GM21515 (cell line): Measurements from ENCODE around the gene SNX22.
"Not testable (repeated sequence)": the region's sequence is repeated elsewhere in the genome, so short reads cannot be mapped to it uniquely, and the experiment has no call there.

Source experiments
- ATAC-seq: cut with Tn5 transposase; IDR thresholded peaks from one replicate; pipeline ENCODE4 v1.9.1; 2021; ENCODE audit not compliant: unreplicated experiment

The SNX22 gene

GRCh38 chr15:64151727-64152506 lies at the start of gene SNX22:
Gene SNX22 (plus strand): TSS chr15:64151731. CDS start chr15:64151776, 45 bp downstream.
- ATAC-seq = peak; percentile 4

- ATAC-seq = no peak
These were observed 49.0 kb upstream of the SNX22 start for GRCh38 chr15:64102497-64102896.

GRCh38 chr15:64105113-64105704 lies 46.3 kb upstream of the SNX22 start:
- ATAC-seq = no peak

GRCh38 chr15:64107337-64107736 lies 44.2 kb upstream of the SNX22 start:
- ATAC-seq = no peak

GRCh38 chr15:64110108-64110701 lies 41.3 kb upstream of the SNX22 start:
- ATAC-seq = not testable (repeated sequence)

GRCh38 chr15:64110950-64111678 lies 40.4 kb upstream of the SNX22 start:
- ATAC-seq = no peak

- ATAC-seq = no peak
These were observed 39.9 kb upstream of the SNX22 start for GRCh38 chr15:64111679-64112050.

- ATAC-seq = no peak
These were observed 39.3 kb upstream of the SNX22 start for GRCh38 chr15:64112073-64112772.

GRCh38 chr15:64112904-64113303 lies 38.6 kb upstream of the SNX22 start:
- no peak for ATAC-seq

- ATAC-seq = no peak
These were observed 33.6 kb upstream of the SNX22 start for GRCh38 chr15:64117759-64118487.

GRCh38 chr15:64120322-64120721 lies 31.2 kb upstream of the SNX22 start:
- ATAC-seq = not testable (repeated sequence)

GRCh38 chr15:64121614-64122013 lies 29.9 kb upstream of the SNX22 start:
- ATAC-seq = no peak

GRCh38 chr15:64122444-64122843 lies 29.1 kb upstream of the SNX22 start:
- ATAC-seq = no peak

GRCh38 chr15:64122936-64123351 lies 28.6 kb upstream of the SNX22 start:
- ATAC-seq = no peak

- no peak for ATAC-seq
These were observed 25.6 kb upstream of the SNX22 start for GRCh38 chr15:64125978-64126377.

GRCh38 chr15:64127521-64128270 lies 23.8 kb upstream of the SNX22 start:
- ATAC-seq = no peak

- ATAC-seq = no peak
These were observed 21.4 kb upstream of the SNX22 start for GRCh38 chr15:64130159-64130558.

- ATAC-seq = no peak
These were observed 20.0 kb upstream of the SNX22 start for GRCh38 chr15:64131547-64131946.

GRCh38 chr15:64132217-64132616 lies 19.3 kb upstream of the SNX22 start:
- no peak for ATAC-seq
